MG63 (cell line): ENCODE measurements around the gene DNM1. TPM values are rescaled to one million over a fixed set of nuclear protein-coding genes. Genes with fewer than 3 reads are reported as not detected.

Experiments
- DNase-seq: peaks from one replicate; pipeline ENCODE4 v3.0.0-alpha.2; 2020
- H3K27me3 ChIP-seq: fragments of 250-450 bp; sonication (Bioruptor Pico); 2 replicates; pipeline ENCODE4 v1.5.1; 2020; ENCODE audit warnings: mild to moderate bottlenecking, moderate library complexity
- H3K36me3 ChIP-seq: fragments of 250-450 bp; sonication (Bioruptor Pico); 2 replicates; pipeline ENCODE4 v1.5.1; 2020; ENCODE audit warnings: mild to moderate bottlenecking, moderate library complexity
- H3K4me3 ChIP-seq: fragments of 250-450 bp; sonication (Bioruptor Pico); 2 replicates; pipeline ENCODE4 v1.5.1; 2020; ENCODE audit warnings: mild to moderate bottlenecking, moderate library complexity
- H3K9me3 ChIP-seq: fragments of 250-450 bp; sonication (Bioruptor Pico); 2 replicates; pipeline ENCODE4 v1.5.1; 2020; ENCODE audit warnings: mild to moderate bottlenecking, moderate library complexity
- total RNA-seq: library from RNA; depleted of rRNA; stranded (reverse); fragments of >200 nt; shearing (Covaris generic); gene quantifications from 2 replicates; pipeline ENCODE4 v1.2.3, GENCODE V29; 2014; ENCODE audit warnings: low replicate concordance

DNM1 gene
- total RNA-seq, 1 experiment from 2014 or later: 0.30 TPM

GRCh38 chr9:128192601-128193371 is 10.4 kb upstream of the DNM1 start:
- Histone ChIP-seq H3K4me3 (peak overlapping the region; percentile 87), H3K9me3 (no peaks in the 10 kb centered on the region), H3K27me3 (no peaks in the 10 kb centered on the region), H3K36me3 (peaks cover 21% of the 10 kb centered on the region)
- DNase-seq: peak; percentile 95

GRCh38 chr9:128193469-128194096 is 9.6 kb upstream of the DNM1 start:
- peaks cover 15% of the 10 kb centered on the region for H3K36me3 ChIP-seq
- no peaks in the 10 kb centered on the region for H3K9me3 ChIP-seq
- H3K4me3 ChIP-seq: peak overlapping the region; percentile 15; the same call in 1 of the 2 replicates
- no peaks in the 10 kb centered on the region for H3K27me3 ChIP-seq
- DNase-seq: no peak

GRCh38 chr9:128201441-128202369 is 1.5 kb upstream of the DNM1 start:
- no peak for DNase-seq
- H3K36me3 ChIP-seq: no peaks in the 10 kb centered on the region
- H3K4me3 ChIP-seq: no peak overlapping the region
- H3K9me3 ChIP-seq: no peaks in the 10 kb centered on the region
- peaks cover 6% of the 10 kb centered on the region for H3K27me3 ChIP-seq

- no peak for DNase-seq
- H3K4me3 ChIP-seq: no peak overlapping the region
Observed at GRCh38 chr9:128202648-128203023, 543 bp upstream of the DNM1 start.

GRCh38 chr9:128203707-128204551 is 750 bp downstream of the DNM1 start:
- H3K4me3 ChIP-seq: peak overlapping the region; percentile 43
- DNase-seq: no peak
- no peaks in the 10 kb centered on the region for H3K36me3 ChIP-seq
- peaks cover 6% of the 10 kb centered on the region for H3K27me3 ChIP-seq
- no peaks in the 10 kb centered on the region for H3K9me3 ChIP-seq

More at GRCh38 chr9:128202648-128203023, 543 bp upstream of the DNM1 start:
- no peaks in the 10 kb centered on the region for H3K9me3 ChIP-seq
- peaks cover 6% of the 10 kb centered on the region for H3K27me3 ChIP-seq
- no peaks in the 10 kb centered on the region for H3K36me3 ChIP-seq

- Histone ChIP-seq H3K9me3 (no peaks in the 10 kb centered on the region), H3K36me3 (no peaks in the 10 kb centered on the region), H3K27me3 (peaks cover 6% of the 10 kb centered on the region), H3K4me3 (no peak overlapping the region)
- no peak for DNase-seq
Observed at GRCh38 chr9:128204858-128205257, 1.7 kb downstream of the DNM1 start.

GRCh38 chr9:128205296-128205944 is 2.2 kb downstream of the DNM1 start:
- no peak overlapping the region for H3K4me3 ChIP-seq

GRCh38 chr9:128206484-128206883 is 3.3 kb downstream of the DNM1 start:
- Histone ChIP-seq H3K9me3 (no peaks in the 10 kb centered on the region), H3K27me3 (peaks cover 6% of the 10 kb centered on the region), H3K4me3 (no peak overlapping the region), H3K36me3 (no peaks in the 10 kb centered on the region)
- DNase-seq: no peak

More at GRCh38 chr9:128205296-128205944, 2.2 kb downstream of the DNM1 start:
- DNase-seq: no peak
- H3K9me3 ChIP-seq: no peaks in the 10 kb centered on the region
- no peaks in the 10 kb centered on the region for H3K36me3 ChIP-seq
- H3K27me3 ChIP-seq: peaks cover 6% of the 10 kb centered on the region

GRCh38 chr9:128206916-128207910 is 4.0 kb downstream of the DNM1 start:
- no peak for DNase-seq
- no peaks in the 10 kb centered on the region for H3K9me3 ChIP-seq
- H3K27me3 ChIP-seq: peaks cover 6% of the 10 kb centered on the region
- H3K36me3 ChIP-seq: no peaks in the 10 kb centered on the region
- no peak overlapping the region for H3K4me3 ChIP-seq

GRCh38 chr9:128208386-128208785 is 5.2 kb downstream of the DNM1 start:
- no peak for DNase-seq
- Histone ChIP-seq H3K27me3 (peaks cover 6% of the 10 kb centered on the region), H3K36me3 (no peaks in the 10 kb centered on the region), H3K9me3 (no peaks in the 10 kb centered on the region), H3K4me3 (no peak overlapping the region)

- Histone ChIP-seq H3K36me3 (no peaks in the 10 kb centered on the region), H3K9me3 (no peaks in the 10 kb centered on the region), H3K4me3 (no peak overlapping the region), H3K27me3 (peaks cover 3% of the 10 kb centered on the region)
- DNase-seq: no peak
Observed at GRCh38 chr9:128208946-128209669, 5.9 kb downstream of the DNM1 start.

- H3K4me3 ChIP-seq: no peak overlapping the region
- DNase-seq: no peak
- no peaks in the 10 kb centered on the region for H3K27me3 ChIP-seq
- no peaks in the 10 kb centered on the region for H3K9me3 ChIP-seq
- no peaks in the 10 kb centered on the region for H3K36me3 ChIP-seq
Observed at GRCh38 chr9:128211186-128211980, 8.2 kb downstream of the DNM1 start.

GRCh38 chr9:128211981-128212281 is 8.8 kb downstream of the DNM1 start:
- no peak for DNase-seq
- Histone ChIP-seq H3K4me3 (no peak overlapping the region), H3K27me3 (no peaks in the 10 kb centered on the region), H3K36me3 (no peaks in the 10 kb centered on the region), H3K9me3 (no peaks in the 10 kb centered on the region)
